SU-DHL-6 (cell line): ENCODE measurements around the gene SLC6A5.
"Not testable (repeated sequence)": the region's sequence is repeated elsewhere in the genome, so short reads cannot be mapped to it uniquely, and the experiment has no call there.

Experiments used
- H2AFZ ChIP-seq: fragments of 200-600 bp; sonication (generic); 2 replicates; pipeline ENCODE4 v1.6.1; 2014; ENCODE audit warnings: low read depth, mild to moderate bottlenecking, moderate library complexity, mixed read lengths, antibody characterized with exemption, low read length; ENCODE audit not compliant: severe bottlenecking
- H3F3A ChIP-seq: fragments of 200-600 bp; shearing (Covaris generic); 2 replicates; pipeline ENCODE4 v1.6.0; 2016; ENCODE audit warnings: antibody characterized with exemption, mild to moderate bottlenecking; ENCODE audit not compliant: insufficient read depth
- H3K27ac ChIP-seq: fragments of 200-600 bp; sonication (generic); 2 replicates; pipeline ENCODE4 v1.5.1; 2016; ENCODE audit warnings: low read depth, mild to moderate bottlenecking, low read length, moderate library complexity, mixed read lengths
- H3K27me3 ChIP-seq: fragments of 200-600 bp; sonication (generic), shearing (Covaris generic); 2 replicates; pipeline ENCODE4 v1.6.0; 2014; ENCODE audit warnings: mild to moderate bottlenecking, low read length
- H3K36me3 ChIP-seq: fragments of 200-600 bp; sonication (generic); 2 replicates; pipeline ENCODE4 v1.6.1; 2014; ENCODE audit warnings: mild to moderate bottlenecking, low read length, mixed read lengths
- H3K4me2 ChIP-seq: fragments of 300-600, 200-600 bp; shearing (Covaris generic), sonication (generic); 2 replicates; pipeline ENCODE4 v1.6.0; 2014; ENCODE audit warnings: low read length, low read depth, mild to moderate bottlenecking; ENCODE audit not compliant: poor library complexity, severe bottlenecking
- H3K4me3 ChIP-seq: fragments of 200-600 bp; sonication (generic); 2 replicates; pipeline ENCODE4 v1.5.1; 2014; ENCODE audit warnings: antibody characterized with exemption, low read length, mild to moderate bottlenecking, mixed read lengths; ENCODE audit not compliant: insufficient read depth, poor library complexity, severe bottlenecking
- H3K79me2 ChIP-seq: fragments of 200-600 bp; sonication (generic); 2 replicates; pipeline ENCODE4 v1.6.1; 2014; ENCODE audit warnings: mild to moderate bottlenecking, low read length, moderate library complexity; ENCODE audit not compliant: insufficient read depth
- H3K9ac ChIP-seq: fragments of 200-600 bp; sonication (generic); 2 replicates; pipeline ENCODE4 v1.7.0; 2014; ENCODE audit warnings: mild to moderate bottlenecking, low read length
- H3K9me2 ChIP-seq: fragments of 200-600 bp; sonication (generic); replicated peaks from 2 replicates; pipeline ENCODE4 v1.6.1; 2014; ENCODE audit warnings: low read length; ENCODE audit not compliant: insufficient read depth
- H3K9me3 ChIP-seq: fragments of 200-600 bp; sonication (generic); 2 replicates; pipeline ENCODE4 v1.6.1; 2014; ENCODE audit warnings: low read length, mixed read lengths; ENCODE audit not compliant: insufficient read depth
- H4K20me1 ChIP-seq: fragments of 200-600 bp; sonication (generic); 2 replicates; pipeline ENCODE4 v1.6.1; 2014; ENCODE audit warnings: low read depth, mild to moderate bottlenecking, antibody characterized with exemption, low read length, moderate library complexity, mixed read lengths
- CTCF ChIP-seq: fragments of 200-600 bp; sonication (generic); IDR thresholded peaks from one replicate; pipeline ENCODE4 v1.5.1; 2017; ENCODE audit warnings: antibody characterized with exemption, mild to moderate bottlenecking, low read length, moderate library complexity; ENCODE audit not compliant: insufficient read depth, poor library complexity, severe bottlenecking
- EZH2phosphoT487 ChIP-seq: fragments of 200-600 bp; sonication (generic), shearing (Covaris generic); conservative IDR thresholded peaks from 2 replicates; pipeline ENCODE4 v1.6.1; 2018; ENCODE audit warnings: mild to moderate bottlenecking, antibody characterized with exemption, low read length, moderate library complexity, mixed read lengths

SLC6A5 gene

GRCh38 chr11:20563866-20564265, 35.5 kb upstream of the SLC6A5 start:
- no peaks in the 10 kb centered on the region for H3K9me3 ChIP-seq
- no peak overlapping the region for H3K4me3 ChIP-seq
- H3K27ac ChIP-seq: no peak overlapping the region
- no peak overlapping the region for H3K4me2 ChIP-seq
- no peaks in the 10 kb centered on the region for H3K79me2 ChIP-seq
- no peaks in the 10 kb centered on the region for H3K27me3 ChIP-seq
- no peaks in the 10 kb centered on the region for H3K36me3 ChIP-seq
- no peak for TF ChIP-seq EZH2phosphoT487
- no peak for TF ChIP-seq CTCF
- H2AFZ ChIP-seq: no peak overlapping the region
- no peaks in the 10 kb centered on the region for H3K9me2 ChIP-seq
- H4K20me1 ChIP-seq: no peaks in the 10 kb centered on the region
- no peaks in the 10 kb centered on the region for H3F3A ChIP-seq
- no peak overlapping the region for H3K9ac ChIP-seq

GRCh38 chr11:20564846-20565635, 34.4 kb upstream of the SLC6A5 start:
- Histone ChIP-seq H4K20me1 (no peaks in the 10 kb centered on the region), H3K79me2 (no peaks in the 10 kb centered on the region), H3F3A (no peaks in the 10 kb centered on the region), H3K36me3 (no peaks in the 10 kb centered on the region), H2AFZ (no peak overlapping the region), H3K4me3 (no peak overlapping the region), H3K9me3 (no peaks in the 10 kb centered on the region), H3K4me2 (no peak overlapping the region), H3K27ac (no peak overlapping the region), H3K9ac (no peak overlapping the region), H3K27me3 (no peaks in the 10 kb centered on the region), H3K9me2 (no peaks in the 10 kb centered on the region)
- no peak for TF ChIP-seq EZH2phosphoT487
- TF ChIP-seq CTCF: no peak

- not testable (repeated sequence) for H3K36me3 ChIP-seq, H3K9me2 ChIP-seq, H3K27ac ChIP-seq, H3K79me2 ChIP-seq, H2AFZ ChIP-seq, H3K9ac ChIP-seq, H3K27me3 ChIP-seq, H4K20me1 ChIP-seq, H3F3A ChIP-seq, H3K9me3 ChIP-seq, H3K4me2 ChIP-seq, H3K4me3 ChIP-seq
Observed at GRCh38 chr11:20566115-20566514, 33.3 kb upstream of the SLC6A5 start.

GRCh38 chr11:20566591-20567434, 32.6 kb upstream of the SLC6A5 start:
- no peaks in the 10 kb centered on the region for H3K9me3 ChIP-seq
- no peak overlapping the region for H3K4me2 ChIP-seq
- no peaks in the 10 kb centered on the region for H3K36me3 ChIP-seq
- TF ChIP-seq EZH2phosphoT487 (no peak), CTCF (no peak)
- H3F3A ChIP-seq: no peaks in the 10 kb centered on the region
- no peak overlapping the region for H3K9ac ChIP-seq
- no peak overlapping the region for H3K27ac ChIP-seq
- no peaks in the 10 kb centered on the region for H3K79me2 ChIP-seq
- no peak overlapping the region for H3K4me3 ChIP-seq
- H4K20me1 ChIP-seq: no peaks in the 10 kb centered on the region
- no peaks in the 10 kb centered on the region for H3K9me2 ChIP-seq
- no peak overlapping the region for H2AFZ ChIP-seq
- H3K27me3 ChIP-seq: no peaks in the 10 kb centered on the region

GRCh38 chr11:20579725-20580124, 19.7 kb upstream of the SLC6A5 start:
- not testable (repeated sequence) for H3F3A ChIP-seq, H2AFZ ChIP-seq, H3K9ac ChIP-seq, H3K79me2 ChIP-seq, H4K20me1 ChIP-seq, H3K4me3 ChIP-seq, H3K4me2 ChIP-seq, H3K36me3 ChIP-seq, H3K27me3 ChIP-seq, H3K9me2 ChIP-seq, H3K9me3 ChIP-seq, H3K27ac ChIP-seq
